H9 (cell line): Measurements from ENCODE around the gene VCAN. TPM values are rescaled to one million over a fixed set of nuclear protein-coding genes. Genes with fewer than 3 reads are reported as not detected.

Source experiments
- DNase-seq: peaks from one replicate; pipeline ENCODE4 v3.0.0-alpha.2; 2017
- H2AFZ ChIP-seq: one replicate; pipeline ENCODE4 v1.6.1; 2013; ENCODE audit warnings: mild to moderate bottlenecking, low read length, control low read depth, moderate library complexity
- H2AK5ac ChIP-seq: 2 replicates; pipeline ENCODE4 v1.6.1; 2013; ENCODE audit warnings: low read length, control low read depth, mixed read lengths; ENCODE audit not compliant: insufficient read length
- H2BK120ac ChIP-seq: one replicate; pipeline ENCODE4 v1.6.1; 2013; ENCODE audit warnings: low read depth, mild to moderate bottlenecking, low read length, control low read depth, inconsistent platforms; ENCODE audit not compliant: poor library complexity, severe bottlenecking
- H2BK12ac ChIP-seq: 2 replicates; pipeline ENCODE4 v1.6.1; 2013; ENCODE audit warnings: low read length, control low read depth, mixed read lengths, low read depth; ENCODE audit not compliant: insufficient read length
- H2BK15ac ChIP-seq: 2 replicates; pipeline ENCODE4 v1.6.1; 2013; ENCODE audit warnings: low read depth, low read length, control low read depth
- H2BK20ac ChIP-seq: one replicate; pipeline ENCODE4 v1.6.1; 2013; ENCODE audit warnings: low read depth, mild to moderate bottlenecking, low read length, control low read depth, inconsistent platforms; ENCODE audit not compliant: poor library complexity, severe bottlenecking
- H2BK5ac ChIP-seq: 2 replicates; pipeline ENCODE4 v1.6.1; 2013; ENCODE audit warnings: low read length, control low read depth, mixed read lengths; ENCODE audit not compliant: insufficient read length
- H3K14ac ChIP-seq: 2 replicates; pipeline ENCODE4 v1.6.1; 2013; ENCODE audit warnings: low read length, control low read depth; ENCODE audit not compliant: insufficient read depth
- H3K18ac ChIP-seq: 2 replicates; pipeline ENCODE4 v1.6.1; 2013; ENCODE audit warnings: low read depth, mild to moderate bottlenecking, mixed read lengths, low read length, control low read depth; ENCODE audit not compliant: insufficient read length
- H3K23ac ChIP-seq: 2 replicates; pipeline ENCODE4 v1.6.1; 2013; ENCODE audit warnings: low read length, control low read depth, mixed read lengths, low read depth; ENCODE audit not compliant: insufficient read length
- H3K23me2 ChIP-seq: 2 replicates; pipeline ENCODE4 v1.6.1; 2013; ENCODE audit warnings: low read depth, mild to moderate bottlenecking, mixed read lengths, low read length, control low read depth; ENCODE audit not compliant: insufficient read length, poor library complexity, severe bottlenecking
- H3K27ac ChIP-seq: 2 replicates; pipeline ENCODE4 v1.5.1; 2013; ENCODE audit warnings: low read length, control low read depth, mixed read lengths, low read depth; ENCODE audit not compliant: insufficient read length
- H3K27me3 ChIP-seq: 2 replicates; pipeline ENCODE4 v1.6.1; 2013; ENCODE audit warnings: low read length, control low read depth, inconsistent platforms; ENCODE audit not compliant: insufficient read depth
- H3K4ac ChIP-seq: 2 replicates; pipeline ENCODE4 v1.6.1; 2013; ENCODE audit warnings: low read depth, mild to moderate bottlenecking, control low read depth, inconsistent platforms, low read length, moderate library complexity
- H3K4me1 ChIP-seq: 2 replicates; pipeline ENCODE4 v1.6.1; 2013; ENCODE audit warnings: low read length, control low read depth, inconsistent platforms; ENCODE audit not compliant: insufficient read depth
- H3K4me2 ChIP-seq: 2 replicates; pipeline ENCODE4 v1.6.1; 2013; ENCODE audit warnings: low read length, control low read depth, mixed read lengths; ENCODE audit not compliant: insufficient read length, insufficient read depth
- H3K56ac ChIP-seq: 2 replicates; pipeline ENCODE4 v1.6.1; 2013; ENCODE audit warnings: low read depth, mild to moderate bottlenecking, mixed read lengths, low read length, control low read depth; ENCODE audit not compliant: insufficient read length
- H3K79me1 ChIP-seq: 2 replicates; pipeline ENCODE4 v1.6.1; 2013; ENCODE audit warnings: low read depth, mild to moderate bottlenecking, moderate library complexity, low read length, control low read depth, inconsistent platforms; ENCODE audit not compliant: insufficient read depth, poor library complexity, severe bottlenecking
- H3K79me2 ChIP-seq: 2 replicates; pipeline ENCODE4 v1.6.1; 2013; ENCODE audit warnings: low read length, control low read depth, inconsistent platforms; ENCODE audit not compliant: insufficient read depth
- H3K9ac ChIP-seq: 2 replicates; pipeline ENCODE4 v1.6.1; 2013; ENCODE audit warnings: low read length, control low read depth, mixed read lengths; ENCODE audit not compliant: insufficient read length; ENCODE audit errors: extremely low read depth
- H3K9me3 ChIP-seq: one replicate; pipeline ENCODE4 v1.6.1; 2013; ENCODE audit warnings: low read depth, low read length, inconsistent platforms; ENCODE audit not compliant: control insufficient read depth
- H3T11ph ChIP-seq: one replicate; pipeline ENCODE4 v1.6.1; 2013; ENCODE audit warnings: mild to moderate bottlenecking, low read length, control low read depth, inconsistent platforms
- H4K20me1 ChIP-seq: one replicate; pipeline ENCODE4 v1.6.1; 2013; ENCODE audit not compliant: control insufficient read depth, insufficient read length, insufficient read depth
- H4K5ac ChIP-seq: 2 replicates; pipeline ENCODE4 v1.6.1; 2013; ENCODE audit warnings: low read depth, mild to moderate bottlenecking, mixed read lengths, low read length, control low read depth; ENCODE audit not compliant: insufficient read length
- H4K8ac ChIP-seq: replicated peaks from 2 replicates; pipeline ENCODE4 v1.6.1; 2013; ENCODE audit warnings: low read length, control low read depth, mixed read lengths, low read depth; ENCODE audit not compliant: insufficient read length
- H4K91ac ChIP-seq: 2 replicates; pipeline ENCODE4 v1.6.1; 2013; ENCODE audit warnings: low read depth, mild to moderate bottlenecking, moderate library complexity, mixed read lengths, low read length, control low read depth; ENCODE audit not compliant: insufficient read length
- H3K27ac Mint-ChIP-seq, 3 experiments: 2 replicates in 2 of 3; 3 replicates in 1 of 3; pipeline ENCODE4 v1.8.0; 2020 to 2021; ENCODE audit warnings: mixed read lengths in 3 of 3, mild to moderate bottlenecking in 1 of 3, moderate library complexity in 1 of 3
- H3K27me3 Mint-ChIP-seq: 2 replicates; pipeline ENCODE4 v1.8.0; 2021; ENCODE audit warnings: low read depth, mild to moderate bottlenecking, moderate library complexity, mixed read lengths
- H3K36me3 Mint-ChIP-seq, 3 experiments: 2 replicates in 2 of 3; 3 replicates in 1 of 3; pipeline ENCODE4 v1.8.0; 2020 to 2021; ENCODE audit warnings: low read depth in 3 of 3, mixed read lengths in 3 of 3; ENCODE audit not compliant: insufficient read depth in 1 of 3
- H3K4me1 Mint-ChIP-seq, 2 experiments: 2 replicates each; pipeline ENCODE4 v1.8.0; 2020; ENCODE audit warnings: mixed read lengths in 2 of 2
- H3K4me3 Mint-ChIP-seq, 2 experiments: 2 replicates in 1 of 2; 3 replicates in 1 of 2; pipeline ENCODE4 v1.8.0; 2020 to 2021; ENCODE audit warnings: mild to moderate bottlenecking in 2 of 2, mixed read lengths in 2 of 2, moderate library complexity in 1 of 2
- H3K9me3 Mint-ChIP-seq, 2 experiments: 2 replicates in 1 of 2; 3 replicates in 1 of 2; pipeline ENCODE4 v1.8.0; 2020; ENCODE audit warnings: mild to moderate bottlenecking in 2 of 2, mixed read lengths in 2 of 2, moderate library complexity in 1 of 2
- WGBS: extraction: QIAGEN DNeasy Blood & Tissue Kit; methylation state at CpG from one replicate; pipeline ENCODE4 v1.1.7; 2013; ENCODE audit warnings: missing lambda C conversion rate, low lambda C conversion rate, mixed read lengths; ENCODE audit not compliant: insufficient read length; ENCODE audit errors: extremely low coverage; 5-methylcytosine and 5-hydroxymethylcytosine counted together
- total RNA-seq: library from RNA; stranded (reverse); gene quantifications from 2 replicates; pipeline ENCODE4 v1.2.1, GENCODE V29; 2021
- TF ChIP-seq, protein P1 (sequence below): fragments of 200-600 bp; sonication (generic); conservative IDR thresholded peaks from 3 replicates; pipeline ENCODE4 v1.8.0; 2021; ENCODE audit warnings: antibody characterized with exemption, mild to moderate bottlenecking

The VCAN gene
- total RNA-seq, 1 experiment from 2014 or later = 278 TPM

DNA sequence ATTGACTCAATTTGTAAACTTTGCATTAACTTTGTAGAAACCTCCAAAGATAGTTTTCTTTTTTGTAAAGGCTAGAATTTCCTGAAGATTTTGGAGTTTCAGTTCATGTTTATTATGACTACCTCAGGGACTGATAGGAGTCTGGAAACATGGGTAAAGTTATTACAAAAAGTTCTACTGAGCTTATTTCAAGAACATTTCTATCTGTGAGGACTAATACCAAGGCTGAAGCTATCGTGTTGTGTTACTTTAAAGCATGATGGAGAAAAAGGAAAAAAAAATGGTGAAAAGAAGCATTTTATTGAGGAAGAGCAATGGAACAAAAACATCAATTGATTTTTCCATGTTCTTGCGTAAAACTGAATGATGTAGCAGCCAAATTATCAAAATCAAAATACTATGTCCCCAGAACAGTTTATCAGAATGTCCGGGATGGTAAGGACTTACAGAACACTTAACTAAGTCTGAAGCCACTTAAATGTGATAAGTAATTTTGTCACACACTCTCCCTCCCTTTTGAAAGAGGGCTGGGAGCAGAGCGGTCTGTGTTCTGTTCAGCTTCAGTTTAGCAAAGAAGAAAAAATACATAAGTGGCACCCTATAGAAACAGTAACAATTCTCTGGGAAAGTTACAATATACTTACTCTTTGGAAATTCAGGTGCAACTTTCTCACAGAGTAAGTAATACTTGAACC is 25.1 kb upstream of the VCAN start:
- H2BK15ac ChIP-seq = no peak overlapping the region
- H3K18ac ChIP-seq = no peak overlapping the region
- no peak overlapping the region for H3K14ac ChIP-seq
- no peak overlapping the region for H4K8ac ChIP-seq
- no peak overlapping the region for H4K91ac ChIP-seq
- H2BK20ac ChIP-seq = no peak overlapping the region
- H3K4me1 Mint-ChIP-seq = peaks cover 11 to 18% of the 10 kb centered on the region in 2 experiments
- H3K79me1 ChIP-seq = no peaks in the 10 kb centered on the region
- no peaks in the 10 kb centered on the region for H3K23me2 ChIP-seq
- no peaks in the 10 kb centered on the region for H4K20me1 ChIP-seq
- WGBS = no CpG with 5 or more reads among the region's 4 CpGs
- H3K36me3 Mint-ChIP-seq = peaks cover 0 to 2% (median 0%) of the 10 kb centered on the region in 3 experiments; a peak in 1 of 7 replicates
- H4K5ac ChIP-seq = no peak overlapping the region
- no peaks in the 10 kb centered on the region for H3K27me3 Mint-ChIP-seq
- no peaks in the 10 kb centered on the region for H3K79me2 ChIP-seq
- no peak overlapping the region for H3T11ph ChIP-seq
- H2BK120ac ChIP-seq = no peak overlapping the region
- H3K9me3 Mint-ChIP-seq = no peaks in the 10 kb centered on the region
- H3K4me1 ChIP-seq = peaks cover 9% of the 10 kb centered on the region; the same call in 1 of the 2 replicates
- no peak overlapping the region for H2AFZ ChIP-seq
- H3K9me3 ChIP-seq = no peaks in the 10 kb centered on the region
- H3K56ac ChIP-seq = no peak overlapping the region
- H2BK5ac ChIP-seq = no peak overlapping the region
- H3K27me3 ChIP-seq = no peaks in the 10 kb centered on the region
- H2AK5ac ChIP-seq = no peak overlapping the region
- no peak overlapping the region for H3K4me3 Mint-ChIP-seq
- no peak overlapping the region for H3K4me2 ChIP-seq
- H3K4ac ChIP-seq = no peak overlapping the region
- no peak overlapping the region for H2BK12ac ChIP-seq
- no peak overlapping the region for H3K27ac Mint-ChIP-seq
- H3K9ac ChIP-seq = no peak overlapping the region
- no peak overlapping the region for H3K27ac ChIP-seq
- no peak for DNase-seq
- no peak overlapping the region for H3K23ac ChIP-seq
- TF ChIP-seq, protein P1, sequence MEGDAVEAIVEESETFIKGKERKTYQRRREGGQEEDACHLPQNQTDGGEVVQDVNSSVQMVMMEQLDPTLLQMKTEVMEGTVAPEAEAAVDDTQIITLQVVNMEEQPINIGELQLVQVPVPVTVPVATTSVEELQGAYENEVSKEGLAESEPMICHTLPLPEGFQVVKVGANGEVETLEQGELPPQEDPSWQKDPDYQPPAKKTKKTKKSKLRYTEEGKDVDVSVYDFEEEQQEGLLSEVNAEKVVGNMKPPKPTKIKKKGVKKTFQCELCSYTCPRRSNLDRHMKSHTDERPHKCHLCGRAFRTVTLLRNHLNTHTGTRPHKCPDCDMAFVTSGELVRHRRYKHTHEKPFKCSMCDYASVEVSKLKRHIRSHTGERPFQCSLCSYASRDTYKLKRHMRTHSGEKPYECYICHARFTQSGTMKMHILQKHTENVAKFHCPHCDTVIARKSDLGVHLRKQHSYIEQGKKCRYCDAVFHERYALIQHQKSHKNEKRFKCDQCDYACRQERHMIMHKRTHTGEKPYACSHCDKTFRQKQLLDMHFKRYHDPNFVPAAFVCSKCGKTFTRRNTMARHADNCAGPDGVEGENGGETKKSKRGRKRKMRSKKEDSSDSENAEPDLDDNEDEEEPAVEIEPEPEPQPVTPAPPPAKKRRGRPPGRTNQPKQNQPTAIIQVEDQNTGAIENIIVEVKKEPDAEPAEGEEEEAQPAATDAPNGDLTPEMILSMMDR = no peak
